Endometrium (tissue), 2 donors: Measurements from ENCODE around the gene CTAGE1.
"Not testable (repeated sequence)": the region's sequence is repeated elsewhere in the genome, so short reads cannot be mapped to it uniquely, and the experiment has no call there.

Source experiments
- FAIRE-seq: peaks from 2 replicates; lab custom pipeline; 2012; peaks lifted over from hg19 to GRCh38; lab: Jason Lieb, UNC
- donor health status: control.
- donor health status: control.

CTAGE1 gene

GRCh38 chr18:22417496-22418188 lies at the start of gene CTAGE1:
CTAGE1 (minus strand) TSS chr18:22417915; CDS start chr18:22417811, 104 bp downstream.
- no peak for FAIRE-seq

GRCh38 chr18:22466608-22467395 lies 49.1 kb upstream of the CTAGE1 start:
- FAIRE-seq = no peak

- no peak for FAIRE-seq
Measured at GRCh38 chr18:22465859-22466457, 48.2 kb upstream of the CTAGE1 start.

- FAIRE-seq = no peak
Measured at GRCh38 chr18:22463076-22463475, 45.4 kb upstream of the CTAGE1 start.

- FAIRE-seq = no peak
Measured at GRCh38 chr18:22459491-22459890, 41.8 kb upstream of the CTAGE1 start.

- FAIRE-seq = no peak
Measured at GRCh38 chr18:22457524-22457923, 39.8 kb upstream of the CTAGE1 start.

GRCh38 chr18:22456547-22456946 lies 38.8 kb upstream of the CTAGE1 start:
- FAIRE-seq = no peak

- FAIRE-seq = no peak
Measured at GRCh38 chr18:22456116-22456480, 38.4 kb upstream of the CTAGE1 start.

GRCh38 chr18:22455425-22456115 lies 37.9 kb upstream of the CTAGE1 start:
- no peak for FAIRE-seq

- no peak for FAIRE-seq
Measured at GRCh38 chr18:22453315-22453714, 35.6 kb upstream of the CTAGE1 start.

GRCh38 chr18:22452226-22452668 lies 34.5 kb upstream of the CTAGE1 start:
- no peak for FAIRE-seq

- no peak for FAIRE-seq
Measured at GRCh38 chr18:22451796-22452195, 34.1 kb upstream of the CTAGE1 start.

- FAIRE-seq = not testable (repeated sequence)
Measured at GRCh38 chr18:22450766-22451165, 33.1 kb upstream of the CTAGE1 start.

GRCh38 chr18:22450318-22450717 lies 32.6 kb upstream of the CTAGE1 start:
- FAIRE-seq = not testable (repeated sequence)

- not testable (repeated sequence) for FAIRE-seq
Measured at GRCh38 chr18:22449753-22450152, 32.0 kb upstream of the CTAGE1 start.

GRCh38 chr18:22448238-22448637 lies 30.5 kb upstream of the CTAGE1 start:
- no peak for FAIRE-seq

GRCh38 chr18:22447792-22448191 lies 30.1 kb upstream of the CTAGE1 start:
- no peak for FAIRE-seq

- FAIRE-seq = no peak
Measured at GRCh38 chr18:22446911-22447310, 29.2 kb upstream of the CTAGE1 start.

- no peak for FAIRE-seq
Measured at GRCh38 chr18:22446325-22446724, 28.6 kb upstream of the CTAGE1 start.

- FAIRE-seq = no peak
Measured at GRCh38 chr18:22441638-22442037, 23.9 kb upstream of the CTAGE1 start.

GRCh38 chr18:22439447-22439846 lies 21.7 kb upstream of the CTAGE1 start:
- no peak for FAIRE-seq

- no peak for FAIRE-seq
Measured at GRCh38 chr18:22436136-22436535, 18.4 kb upstream of the CTAGE1 start.
